Cardiac muscle cell (in vitro differentiated cells and primary cell): ENCODE data around the gene OR5H14. TPM values are rescaled to one million over a fixed set of nuclear protein-coding genes. Genes with fewer than 3 reads are reported as not detected.
"Not testable (repeated sequence)": the region's sequence is repeated elsewhere in the genome, so short reads cannot be mapped to it uniquely, and the experiment has no call there.

Source experiments
- DNase-seq, 2 donors: peaks; one replicate each; pipeline versions ENCODE4 v3.0.0 to v3.0.0-alpha.2; 2010 to 2017; ENCODE audit warnings: low read depth in 1 of 2, low spot score in 1 of 2
- H3K27ac ChIP-seq: fragments of 200-600 bp; sonication (generic); 2 replicates; pipeline ENCODE4 v1.5.1; 2016
- H3K27me3 ChIP-seq: fragments of 200-600 bp; sonication (generic); 2 replicates; pipeline ENCODE4 v1.6.0; 2016; ENCODE audit warnings: control low read depth
- H3K36me3 ChIP-seq: fragments of 200-600 bp; sonication (generic); 2 replicates; pipeline ENCODE4 v1.5.1; 2016; ENCODE audit warnings: control low read depth
- H3K4me1 ChIP-seq: fragments of 200-600 bp; sonication (generic); 2 replicates; pipeline ENCODE4 v1.8.1; 2017; ENCODE audit warnings: low read depth, mild to moderate bottlenecking, mixed run types
- H3K4me3 ChIP-seq: fragments of 200-600 bp; sonication (generic); 2 replicates; pipeline ENCODE4 v1.5.1; 2016; ENCODE audit warnings: mild to moderate bottlenecking
- H3K9me3 ChIP-seq: fragments of 200-600 bp; sonication (generic); 2 replicates; pipeline ENCODE4 v1.5.1; 2017; ENCODE audit warnings: low read depth, mild to moderate bottlenecking, control low read depth
- polyA plus RNA-seq: library from polyadenylated mRNA; unstranded; fragments of >200 nt; fragmentation: Nextera tagmentation; extraction: Ambion mirVana; gene quantifications from 2 replicates; pipeline ENCODE4 v1.2.1, GENCODE V29; 2016
- total RNA-seq: library from RNA; depleted of rRNA; stranded (reverse); fragments of >200 nt; gene quantifications from 2 replicates; pipeline ENCODE4 v1.2.3, GENCODE V29; 2016
- TF ChIP-seq, protein P1 (sequence below): IDR thresholded peaks from 2 replicates; pipeline ENCODE4 v1.5.1; 2012; ENCODE audit warnings: low read depth, mild to moderate bottlenecking, low read length

OR5H14 gene
- total and polyA plus RNA-seq, 2 experiments from 2014 or later, result not detected

DNA sequence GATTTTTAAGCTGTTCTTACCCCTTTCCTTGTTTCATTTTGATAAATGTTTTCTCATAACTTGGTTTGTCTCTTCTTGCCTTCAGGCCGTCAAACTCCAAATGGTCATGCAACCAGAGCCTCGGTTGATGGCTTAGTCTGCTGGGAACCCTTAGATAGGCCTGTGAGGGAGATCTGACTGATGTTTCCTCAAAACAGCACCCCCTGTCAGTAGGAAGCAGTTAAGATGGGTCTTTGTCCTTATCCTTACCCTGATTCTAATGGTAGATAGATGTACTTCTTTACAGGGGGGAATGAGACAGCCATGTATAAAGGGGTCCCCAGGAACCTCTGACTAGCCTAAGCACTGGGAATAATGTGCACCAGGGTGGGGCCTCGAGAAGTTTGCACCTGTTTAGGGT is 33.0 kb upstream of the OR5H14 start:
- no peaks in the 10 kb centered on the region for H3K27me3 ChIP-seq
- no peaks in the 10 kb centered on the region for H3K36me3 ChIP-seq
- TF ChIP-seq, protein P1, sequence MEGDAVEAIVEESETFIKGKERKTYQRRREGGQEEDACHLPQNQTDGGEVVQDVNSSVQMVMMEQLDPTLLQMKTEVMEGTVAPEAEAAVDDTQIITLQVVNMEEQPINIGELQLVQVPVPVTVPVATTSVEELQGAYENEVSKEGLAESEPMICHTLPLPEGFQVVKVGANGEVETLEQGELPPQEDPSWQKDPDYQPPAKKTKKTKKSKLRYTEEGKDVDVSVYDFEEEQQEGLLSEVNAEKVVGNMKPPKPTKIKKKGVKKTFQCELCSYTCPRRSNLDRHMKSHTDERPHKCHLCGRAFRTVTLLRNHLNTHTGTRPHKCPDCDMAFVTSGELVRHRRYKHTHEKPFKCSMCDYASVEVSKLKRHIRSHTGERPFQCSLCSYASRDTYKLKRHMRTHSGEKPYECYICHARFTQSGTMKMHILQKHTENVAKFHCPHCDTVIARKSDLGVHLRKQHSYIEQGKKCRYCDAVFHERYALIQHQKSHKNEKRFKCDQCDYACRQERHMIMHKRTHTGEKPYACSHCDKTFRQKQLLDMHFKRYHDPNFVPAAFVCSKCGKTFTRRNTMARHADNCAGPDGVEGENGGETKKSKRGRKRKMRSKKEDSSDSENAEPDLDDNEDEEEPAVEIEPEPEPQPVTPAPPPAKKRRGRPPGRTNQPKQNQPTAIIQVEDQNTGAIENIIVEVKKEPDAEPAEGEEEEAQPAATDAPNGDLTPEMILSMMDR, result no peak
- H3K9me3 ChIP-seq, result no peaks in the 10 kb centered on the region
- H3K27ac ChIP-seq, result no peak overlapping the region
- DNase-seq, result no peak
- no peaks in the 10 kb centered on the region for H3K4me1 ChIP-seq
- H3K4me3 ChIP-seq, result no peak overlapping the region

DNA sequence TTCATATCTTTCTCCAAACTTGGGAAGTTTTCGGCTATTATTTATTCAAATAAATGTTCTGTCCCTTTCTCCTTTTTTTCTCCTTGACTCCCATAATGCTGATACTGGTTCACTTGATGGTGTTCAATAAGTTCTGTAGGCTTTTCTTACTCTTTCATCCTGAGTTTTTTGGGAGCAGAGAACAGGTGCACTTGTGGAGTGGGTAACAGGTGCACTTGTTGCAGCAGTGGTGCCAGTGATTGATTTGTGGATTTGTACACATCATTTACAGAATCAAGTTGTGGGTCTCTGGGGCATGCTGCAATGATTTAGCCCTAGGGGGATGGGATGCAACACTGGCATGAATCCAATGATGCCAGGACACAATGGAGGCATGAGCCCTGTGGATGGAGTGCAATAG is 31.6 kb upstream of the OR5H14 start:
- TF ChIP-seq, protein P1, result no peak
- DNase-seq, result no peak

DNA sequence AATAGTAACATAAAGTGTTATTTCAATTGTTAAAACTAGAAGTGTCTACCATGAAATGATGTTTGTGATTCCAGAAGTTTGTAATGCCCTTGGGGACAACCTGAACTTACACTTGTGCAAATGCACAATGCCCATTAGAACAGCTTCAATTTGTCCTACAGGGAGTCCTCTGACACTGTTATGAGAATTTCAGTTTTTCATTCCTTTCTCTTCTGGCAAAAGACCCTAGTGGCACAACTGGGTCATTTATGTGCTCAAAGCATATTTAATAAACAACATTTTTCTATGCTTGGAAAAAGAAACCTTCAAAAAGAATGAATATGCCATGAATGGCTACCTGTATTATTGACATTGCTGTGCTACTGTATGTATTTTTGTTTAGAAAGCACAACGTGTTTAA is 16.9 kb upstream of the OR5H14 start, which contains the start of gene OR5H1:
Gene OR5H1 (plus strand): TSS at position 301 of the 400 bp plus-strand sequence. CDS start 1,977 bp downstream, outside the sequence.
- TF ChIP-seq, protein P1, result no peak
- Histone ChIP-seq H3K4me3 (no peak within 1 kb of the TSS), H3K27ac (no peak within 1 kb of the TSS), H3K9me3 (no peaks in the 10 kb centered on the region), H3K27me3 (no peaks in the 10 kb centered on the region), H3K4me1 (no peaks in the 10 kb centered on the region), H3K36me3 (no peaks in the 10 kb centered on the region)
- DNase-seq, result no peak

More for the DNA sequence above, 31.6 kb upstream of the OR5H14 start:
- Histone ChIP-seq H3K27me3 (no peaks in the 10 kb centered on the region), H3K9me3 (no peaks in the 10 kb centered on the region), H3K27ac (no peak overlapping the region), H3K36me3 (no peaks in the 10 kb centered on the region), H3K4me3 (no peak overlapping the region), H3K4me1 (no peaks in the 10 kb centered on the region)

DNA sequence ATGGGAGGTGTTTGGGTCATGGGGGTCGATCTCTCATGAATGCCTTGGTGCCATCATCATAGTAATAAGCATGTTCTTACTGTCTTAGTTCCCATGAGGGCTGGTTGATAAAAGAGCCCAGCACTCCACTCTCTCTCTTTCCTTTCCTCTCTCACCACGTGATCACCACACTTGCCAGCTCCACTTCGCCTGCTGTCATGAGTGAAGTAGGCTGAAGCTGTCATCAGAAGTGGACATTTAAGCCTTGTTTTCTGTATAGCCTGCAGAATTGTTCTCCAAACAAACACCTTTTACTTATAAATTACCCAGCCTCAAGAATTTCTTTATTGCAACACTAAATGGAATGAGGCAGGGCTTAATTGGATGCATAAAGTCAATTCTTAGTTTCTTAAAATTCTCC is 10.6 kb upstream of the OR5H14 start:
- DNase-seq, result peak in 1 of 2 donors; percentile 14
- TF ChIP-seq, protein P1, result no peak
- no peak overlapping the region for H3K27ac ChIP-seq
- H3K4me1 ChIP-seq, result no peaks in the 10 kb centered on the region
- no peaks in the 10 kb centered on the region for H3K9me3 ChIP-seq
- no peaks in the 10 kb centered on the region for H3K27me3 ChIP-seq
- H3K4me3 ChIP-seq, result no peak overlapping the region
- H3K36me3 ChIP-seq, result no peaks in the 10 kb centered on the region

DNA sequence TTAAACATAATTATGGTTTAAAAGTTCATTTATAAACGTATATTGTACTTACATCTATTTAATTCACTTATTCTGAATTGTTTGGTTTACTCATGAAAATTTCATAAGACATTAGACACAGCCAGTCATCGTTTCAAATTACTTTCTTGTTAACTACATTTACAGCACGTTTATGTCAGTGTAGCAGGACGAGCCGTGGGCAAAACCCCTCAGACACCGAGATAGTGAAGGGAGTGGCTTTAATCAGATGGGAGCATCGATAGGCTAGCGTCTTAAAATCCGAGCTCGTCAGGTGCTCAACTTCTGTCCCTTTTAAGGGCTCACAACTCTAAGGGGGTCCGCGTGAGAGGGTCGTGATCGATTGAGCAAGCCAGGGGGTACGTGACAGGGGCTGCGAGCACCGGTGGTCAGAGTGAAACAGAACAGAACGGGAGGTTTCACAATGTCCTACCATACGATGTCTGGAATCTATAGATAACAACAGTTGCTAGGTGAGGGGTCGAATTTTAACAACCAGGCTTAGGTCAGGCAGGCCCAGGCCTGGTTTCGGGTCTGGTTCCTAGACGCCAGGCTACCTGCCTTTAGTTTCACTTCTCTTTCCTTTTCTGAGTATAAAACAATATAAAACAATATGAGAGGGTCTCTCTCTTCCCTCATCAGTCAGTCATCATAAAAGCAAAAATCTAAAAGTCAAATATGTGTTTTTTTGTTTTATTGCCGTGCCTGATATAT is 9.3 kb upstream of the OR5H14 start:
- not testable (repeated sequence) for H3K4me3 ChIP-seq, DNase-seq, H3K27me3 ChIP-seq, H3K4me1 ChIP-seq, H3K27ac ChIP-seq, H3K9me3 ChIP-seq, H3K36me3 ChIP-seq

DNA sequence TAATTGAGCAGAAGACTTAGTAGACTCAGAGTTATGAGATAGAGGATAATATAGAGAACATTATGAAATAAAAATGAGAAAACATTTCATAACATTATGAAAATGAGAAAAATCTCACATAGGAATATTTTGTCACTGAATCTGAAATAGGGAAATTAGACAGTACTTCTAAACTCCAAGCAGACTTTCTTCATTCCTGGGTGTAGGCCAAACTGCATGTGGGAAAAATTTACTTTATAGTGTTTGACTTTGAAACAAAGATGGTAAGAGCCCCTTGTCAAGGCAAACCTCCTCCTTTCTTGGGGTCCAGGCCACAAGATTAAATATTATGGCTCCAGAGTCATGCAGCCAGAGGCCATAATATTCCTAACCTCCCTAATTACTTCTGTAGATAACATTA is 6.7 kb upstream of the OR5H14 start:
- H3K27me3 ChIP-seq, result no peaks in the 10 kb centered on the region
- no peaks in the 10 kb centered on the region for H3K9me3 ChIP-seq
- no peaks in the 10 kb centered on the region for H3K36me3 ChIP-seq
- no peaks in the 10 kb centered on the region for H3K4me1 ChIP-seq
- TF ChIP-seq, protein P1, result no peak
- H3K27ac ChIP-seq, result no peak overlapping the region
- DNase-seq, result no peak
- H3K4me3 ChIP-seq, result no peak overlapping the region
